KMS-11 (cell line): Measurements from ENCODE around the gene WAC.

Experiments
- H2AFZ ChIP-seq: fragments of 200-600 bp; sonication (generic); 2 replicates; pipeline ENCODE4 v1.6.1; 2016; ENCODE audit warnings: antibody characterized with exemption, mixed run types, low read depth
- H3K27ac ChIP-seq: fragments of 200-600 bp; sonication (generic); 2 replicates; pipeline ENCODE4 v1.6.1; 2016; ENCODE audit warnings: mild to moderate bottlenecking, mixed run types
- H3K27me3 ChIP-seq: fragments of 200-600 bp; sonication (generic); 2 replicates; pipeline ENCODE4 v1.6.1; 2017; ENCODE audit warnings: mild to moderate bottlenecking, low read depth, mixed run types, moderate library complexity; ENCODE audit not compliant: insufficient read depth
- H3K36me3 ChIP-seq: fragments of 200-600 bp; sonication (generic); 2 replicates; pipeline ENCODE4 v1.6.1; 2017; ENCODE audit warnings: mild to moderate bottlenecking, mixed run types; ENCODE audit not compliant: insufficient read depth
- H3K4me1 ChIP-seq: fragments of 200-600 bp; sonication (generic); 2 replicates; pipeline ENCODE4 v1.6.1; 2016; ENCODE audit warnings: mild to moderate bottlenecking, low read depth, mixed run types; ENCODE audit not compliant: poor library complexity, severe bottlenecking
- H3K4me2 ChIP-seq: fragments of 200-600 bp; sonication (generic); 2 replicates; pipeline ENCODE4 v1.7.0; 2016; ENCODE audit warnings: mild to moderate bottlenecking, mixed run types
- H3K4me3 ChIP-seq: fragments of 200-600 bp; sonication (generic); IDR thresholded peaks from 2 replicates; pipeline ENCODE4 v1.6.1; 2017; ENCODE audit warnings: low read depth, low read length, mixed read lengths; ENCODE audit not compliant: insufficient read depth
- H3K79me2 ChIP-seq: fragments of 200-600 bp; sonication (generic); 2 replicates; pipeline ENCODE4 v1.6.1; 2016; ENCODE audit warnings: low read depth, mixed run types; ENCODE audit not compliant: insufficient read depth
- H3K9ac ChIP-seq: fragments of 200-600 bp; sonication (generic); 2 replicates; pipeline ENCODE4 v1.6.1; 2016; ENCODE audit warnings: mild to moderate bottlenecking, mixed run types
- H4K20me1 ChIP-seq: fragments of 200-600 bp; sonication (generic); 2 replicates; pipeline ENCODE4 v1.6.1; 2016; ENCODE audit warnings: mild to moderate bottlenecking, mixed run types; ENCODE audit not compliant: insufficient read depth
- TF ChIP-seq, protein P1 (sequence below): fragments of 200-600 bp; sonication (generic); conservative IDR thresholded peaks from 2 replicates; pipeline ENCODE4 v1.6.1; 2017; ENCODE audit warnings: low read depth, mild to moderate bottlenecking, antibody characterized with exemption, low read length, moderate library complexity, mixed read lengths

The WAC gene

DNA sequence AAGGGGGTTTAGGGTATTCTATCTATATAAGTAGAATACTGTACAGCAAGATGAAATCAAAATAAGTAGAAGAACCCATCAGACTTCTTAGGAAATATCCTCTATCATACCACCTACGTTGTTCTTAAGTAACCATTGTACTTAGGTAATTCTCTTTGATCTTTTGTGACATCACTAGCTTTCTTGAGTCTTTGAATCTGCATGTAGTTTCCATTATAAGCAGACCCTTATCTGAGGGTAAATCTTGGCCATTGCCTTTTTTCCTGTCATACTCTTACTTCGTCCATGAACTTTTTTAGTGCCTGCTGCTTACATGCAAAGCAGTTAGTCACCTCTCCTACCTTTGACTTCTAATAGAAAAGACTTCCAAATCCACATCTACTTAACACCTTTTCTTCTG, 49.0 kb downstream of the WAC start:
- no peak overlapping the region for H2AFZ ChIP-seq
- peaks cover 78% of the 10 kb centered on the region for H4K20me1 ChIP-seq

DNA sequence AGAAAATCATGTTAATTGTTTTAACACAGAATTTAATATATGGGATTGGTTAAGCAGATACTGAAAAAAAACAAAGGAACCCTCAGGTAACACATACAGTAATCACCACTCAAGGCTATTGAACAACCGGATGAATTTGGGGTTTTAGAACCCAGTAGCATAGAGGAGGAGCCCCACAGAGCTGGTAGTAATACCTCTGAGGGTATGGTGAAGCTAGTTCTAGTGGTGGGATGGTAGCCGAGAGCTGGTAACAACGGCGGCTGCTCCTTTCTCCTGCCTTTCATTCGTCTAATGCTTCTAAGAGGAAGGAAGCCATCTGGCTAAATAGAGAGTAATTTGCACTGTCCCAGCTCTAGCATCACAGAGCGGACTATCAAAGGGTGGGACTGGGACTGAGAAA, 52.2 kb downstream of the WAC start:
- peaks cover 68% of the 10 kb centered on the region for H4K20me1 ChIP-seq
- H2AFZ ChIP-seq = no peak overlapping the region
- H3K4me1 ChIP-seq = peaks cover 36% of the 10 kb centered on the region
- H3K9ac ChIP-seq = no peak overlapping the region
- no peak overlapping the region for H3K4me3 ChIP-seq
- TF ChIP-seq, protein P1, sequence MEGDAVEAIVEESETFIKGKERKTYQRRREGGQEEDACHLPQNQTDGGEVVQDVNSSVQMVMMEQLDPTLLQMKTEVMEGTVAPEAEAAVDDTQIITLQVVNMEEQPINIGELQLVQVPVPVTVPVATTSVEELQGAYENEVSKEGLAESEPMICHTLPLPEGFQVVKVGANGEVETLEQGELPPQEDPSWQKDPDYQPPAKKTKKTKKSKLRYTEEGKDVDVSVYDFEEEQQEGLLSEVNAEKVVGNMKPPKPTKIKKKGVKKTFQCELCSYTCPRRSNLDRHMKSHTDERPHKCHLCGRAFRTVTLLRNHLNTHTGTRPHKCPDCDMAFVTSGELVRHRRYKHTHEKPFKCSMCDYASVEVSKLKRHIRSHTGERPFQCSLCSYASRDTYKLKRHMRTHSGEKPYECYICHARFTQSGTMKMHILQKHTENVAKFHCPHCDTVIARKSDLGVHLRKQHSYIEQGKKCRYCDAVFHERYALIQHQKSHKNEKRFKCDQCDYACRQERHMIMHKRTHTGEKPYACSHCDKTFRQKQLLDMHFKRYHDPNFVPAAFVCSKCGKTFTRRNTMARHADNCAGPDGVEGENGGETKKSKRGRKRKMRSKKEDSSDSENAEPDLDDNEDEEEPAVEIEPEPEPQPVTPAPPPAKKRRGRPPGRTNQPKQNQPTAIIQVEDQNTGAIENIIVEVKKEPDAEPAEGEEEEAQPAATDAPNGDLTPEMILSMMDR = no peak
- H3K27ac ChIP-seq = no peak overlapping the region
- H3K4me2 ChIP-seq = no peak overlapping the region
- peaks cover 51% of the 10 kb centered on the region for H3K36me3 ChIP-seq
- H3K79me2 ChIP-seq = peaks cover 99% of the 10 kb centered on the region
- no peaks in the 10 kb centered on the region for H3K27me3 ChIP-seq

More for the DNA sequence above, 49.0 kb downstream of the WAC start:
- H3K27ac ChIP-seq = no peak overlapping the region
- TF ChIP-seq, protein P1 = no peak
- no peak overlapping the region for H3K4me2 ChIP-seq
- peaks cover 100% of the 10 kb centered on the region for H3K79me2 ChIP-seq
- no peak overlapping the region for H3K9ac ChIP-seq
- peaks cover 32% of the 10 kb centered on the region for H3K4me1 ChIP-seq
- H3K36me3 ChIP-seq = peaks cover 30% of the 10 kb centered on the region
- no peaks in the 10 kb centered on the region for H3K27me3 ChIP-seq
- H3K4me3 ChIP-seq = no peak overlapping the region

DNA sequence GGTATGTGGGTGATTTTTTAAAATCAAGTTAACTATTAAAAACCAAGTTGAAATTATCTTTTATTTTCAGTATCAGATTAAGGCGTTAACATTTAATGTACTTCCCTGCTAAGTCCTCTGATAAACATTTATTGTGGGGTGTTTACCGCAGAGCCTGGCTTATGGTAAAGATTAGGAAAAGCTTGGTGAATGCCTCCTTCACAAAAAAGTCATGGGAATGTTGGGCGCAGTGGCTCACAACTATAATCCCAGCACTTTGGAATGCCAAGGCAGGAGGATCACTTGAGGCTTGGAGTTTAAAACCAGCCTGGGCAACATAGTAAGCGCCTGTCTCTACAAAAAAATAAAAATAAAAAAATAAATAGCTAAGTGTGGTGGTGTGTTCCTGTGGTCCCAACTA, 53.3 kb downstream of the WAC start:
- H3K4me2 ChIP-seq = no peak overlapping the region
- peaks cover 51% of the 10 kb centered on the region for H3K36me3 ChIP-seq
- H3K4me3 ChIP-seq = no peak overlapping the region
- no peak overlapping the region for H3K9ac ChIP-seq
- peaks cover 57% of the 10 kb centered on the region for H4K20me1 ChIP-seq
- peaks cover 99% of the 10 kb centered on the region for H3K79me2 ChIP-seq
- H3K4me1 ChIP-seq = peaks cover 36% of the 10 kb centered on the region
- no peak overlapping the region for H2AFZ ChIP-seq
- no peaks in the 10 kb centered on the region for H3K27me3 ChIP-seq
- no peak overlapping the region for H3K27ac ChIP-seq
- TF ChIP-seq, protein P1 = no peak

DNA sequence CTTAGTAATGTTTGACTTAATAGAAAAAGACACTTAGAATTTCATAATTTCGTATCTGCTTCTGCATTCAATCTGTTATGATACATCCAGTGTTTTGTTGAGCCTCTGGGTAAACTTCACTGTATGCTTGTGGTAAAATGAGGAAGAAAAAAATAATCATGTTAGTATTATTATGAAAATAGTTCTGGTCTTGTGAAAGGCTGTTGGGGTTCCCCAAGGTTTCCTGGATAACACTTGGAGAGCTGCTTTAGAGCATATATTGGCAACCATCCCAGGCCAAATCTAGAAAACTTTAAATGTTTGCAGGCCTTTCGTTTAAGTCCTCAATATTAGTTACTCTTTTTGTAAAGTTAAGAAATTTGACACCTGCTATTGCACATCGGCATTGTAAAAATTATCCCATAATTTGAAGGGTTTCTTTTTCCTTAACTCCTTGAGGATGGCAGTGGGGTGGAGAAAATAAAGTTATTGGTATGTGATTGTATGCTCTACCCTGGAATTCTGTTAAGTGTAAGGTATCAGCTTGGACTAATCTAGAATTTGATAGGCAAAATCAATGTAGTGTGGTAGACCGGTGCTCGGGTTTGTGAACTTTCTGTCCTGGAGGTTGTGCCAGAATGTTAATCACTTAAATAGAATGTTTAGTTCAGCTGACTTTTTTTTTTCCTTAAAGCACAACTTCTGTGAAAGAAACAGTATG, 54.5 kb downstream of the WAC start:
- Histone ChIP-seq H3K79me2 (peaks cover 98% of the 10 kb centered on the region), H3K36me3 (peaks cover 54% of the 10 kb centered on the region), H4K20me1 (peaks cover 46% of the 10 kb centered on the region), H3K4me3 (no peak overlapping the region), H2AFZ (no peak overlapping the region), H3K4me1 (peaks cover 36% of the 10 kb centered on the region), H3K4me2 (no peak overlapping the region), H3K27me3 (no peaks in the 10 kb centered on the region), H3K27ac (no peak overlapping the region), H3K9ac (no peak overlapping the region)
- TF ChIP-seq, protein P1 = no peak
